GM19397 (cell line): ENCODE data around the gene DNAH10.

Source experiments
- ATAC-seq: cut with Tn5 transposase; IDR thresholded peaks from one replicate; pipeline ENCODE4 v1.9.1; 2021; ENCODE audit warnings: mild to moderate bottlenecking, moderate library complexity; ENCODE audit not compliant: unreplicated experiment

The DNAH10 gene

GRCh38 chr12:123879691-123880090, 117.6 kb downstream of the DNAH10 start:
- no peak for ATAC-seq

GRCh38 chr12:123882161-123882705, 120.1 kb downstream of the DNAH10 start:
- no peak for ATAC-seq

- ATAC-seq, result no peak
These were observed 124.2 kb downstream of the DNAH10 start for GRCh38 chr12:123886258-123886657.

- ATAC-seq, result no peak
These were observed 125.0 kb downstream of the DNAH10 start for GRCh38 chr12:123886931-123887582.

- ATAC-seq, result no peak
These were observed 126.9 kb downstream of the DNAH10 start for GRCh38 chr12:123888989-123889388.

- no peak for ATAC-seq
These were observed 127.9 kb downstream of the DNAH10 start for GRCh38 chr12:123889848-123890535.

- ATAC-seq, result no peak
These were observed 128.4 kb downstream of the DNAH10 start for GRCh38 chr12:123890536-123890902.

GRCh38 chr12:123891011-123891410, 128.9 kb downstream of the DNAH10 start:
- no peak for ATAC-seq

- no peak for ATAC-seq
These were observed 129.5 kb downstream of the DNAH10 start for GRCh38 chr12:123891516-123892179.

GRCh38 chr12:123892180-123892559, 130.1 kb downstream of the DNAH10 start:
- no peak for ATAC-seq

GRCh38 chr12:123892853-123893252, 130.8 kb downstream of the DNAH10 start:
- ATAC-seq, result no peak

GRCh38 chr12:123893276-123893675, 131.2 kb downstream of the DNAH10 start:
- ATAC-seq, result no peak

- no peak for ATAC-seq
These were observed 132.8 kb downstream of the DNAH10 start for GRCh38 chr12:123894823-123895345.

- ATAC-seq, result no peak
These were observed 133.3 kb downstream of the DNAH10 start for GRCh38 chr12:123895451-123895850.

- no peak for ATAC-seq
These were observed 134.7 kb downstream of the DNAH10 start for GRCh38 chr12:123896767-123897166.

GRCh38 chr12:123897221-123897620, 135.1 kb downstream of the DNAH10 start:
- no peak for ATAC-seq

- no peak for ATAC-seq
These were observed 136.6 kb downstream of the DNAH10 start for GRCh38 chr12:123898673-123899072.

GRCh38 chr12:123899368-123899767, 137.3 kb downstream of the DNAH10 start:
- ATAC-seq, result no peak

- ATAC-seq, result no peak
These were observed 138.8 kb downstream of the DNAH10 start for GRCh38 chr12:123900871-123901376.

- ATAC-seq, result no peak
These were observed 140.7 kb downstream of the DNAH10 start for GRCh38 chr12:123902821-123903220.

GRCh38 chr12:123903301-123904065, 141.4 kb downstream of the DNAH10 start:
- no peak for ATAC-seq
